ENCODE data around the gene TAL2. TPM values are rescaled to one million over a fixed set of nuclear protein-coding genes. Genes with fewer than 3 reads are reported as not detected.

Gene TAL2
- total RNA-seq, 1 donor from 2014 or later: not detected

Other genes starting within 250 kb of the TAL2 start
- 1.6 and 1.7 TPM in 2 replicates for gene FSD1L, start 214.4 kb upstream of the TAL2 start, total RNA-seq
- 10.8 and 19.5 TPM in 2 replicates for gene FKTN, start 104.3 kb upstream of the TAL2 start, total RNA-seq
- 6.6 and 7.6 TPM in 2 replicates for gene TMEM38B, start 32.1 kb downstream of the TAL2 start, total RNA-seq

Measured in epithelial cell of proximal tubule (primary cell).